ENCODE results near the gene ISG15. TPM values are rescaled to one million over a fixed set of nuclear protein-coding genes. Genes with fewer than 3 reads are reported as not detected.

The ISG15 gene
- total and polyA plus RNA-seq, 9 of the 15 experiments (the other 6 are each of a cell fraction or from before 2014, with no cell fraction given): 0.40 to 58.3 (median 12.2) TPM

DNA sequence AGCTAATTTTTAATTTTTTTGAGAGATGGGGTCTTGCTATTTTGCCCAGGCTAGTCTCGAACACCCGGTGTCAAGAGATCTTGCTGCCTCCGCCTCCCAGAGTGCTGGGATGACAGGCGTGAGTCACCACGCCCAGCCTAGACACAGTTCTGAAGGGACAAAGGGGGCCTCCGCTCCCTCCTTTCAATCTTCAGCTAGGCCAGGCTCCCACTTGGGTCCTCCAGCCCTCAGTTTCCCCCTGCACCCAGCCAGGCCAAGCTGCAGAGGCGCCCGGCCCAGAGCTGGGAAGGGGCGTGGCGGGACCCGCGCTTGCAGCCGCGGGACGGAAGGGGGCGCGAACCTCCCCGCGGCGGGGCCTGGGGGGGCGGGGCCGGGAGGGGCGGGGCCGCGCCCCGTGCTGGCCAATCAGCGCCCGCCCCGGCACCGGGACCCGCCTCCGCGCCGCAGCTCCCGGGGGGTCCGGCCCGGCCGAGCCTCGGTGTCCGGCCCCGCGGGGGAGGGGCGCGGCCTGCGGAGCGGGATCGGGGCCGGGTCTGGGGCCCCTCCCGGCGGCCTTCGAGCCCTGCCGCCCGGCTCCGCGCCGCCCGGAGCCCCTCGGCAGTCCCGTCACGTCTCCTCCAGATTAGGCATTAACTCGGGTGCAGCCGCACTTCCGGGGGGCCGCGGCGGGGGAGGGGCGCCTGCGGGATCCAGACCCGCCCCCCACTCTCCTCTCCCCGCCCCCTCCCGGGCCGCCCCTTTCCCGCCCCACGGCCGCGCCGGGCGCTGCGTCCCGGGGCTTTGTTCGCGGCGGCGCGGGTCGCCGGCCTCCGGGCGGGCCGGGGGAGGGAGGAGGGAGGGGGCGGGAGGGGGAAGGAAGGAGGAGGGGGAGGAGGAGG, 6.1 kb downstream of the ISG15 start (continued):
- TF ChIP-seq NFIX (CRISPR knock-in tag; IDR thresholded peaks at IDR 0.05; ENCODE audit: low read depth): no peak
- no peak for TF ChIP-seq SUPT5H (IDR thresholded peaks at IDR 0.05)
- no peak for TF ChIP-seq CREB3L1 (IDR thresholded peaks at IDR 0.05; ENCODE audit: borderline replicate concordance, low read depth)
- no peak for TF ChIP-seq FOXJ3 (CRISPR knock-in tag; IDR thresholded peaks at IDR 0.05)
- TF ChIP-seq ATF1 (CRISPR knock-in tag; IDR thresholded peaks at IDR 0.05): no peak
- peak; percentile 31; the same call in 1 of the 2 replicates for TF ChIP-seq ATF1 (tag; IDR thresholded peaks at IDR 0.05)
- peak; percentile 25; the same call in 1 of the 2 replicates for TF ChIP-seq PKNOX1 (IDR thresholded peaks at IDR 0.05)
- TF ChIP-seq, protein P1, sequence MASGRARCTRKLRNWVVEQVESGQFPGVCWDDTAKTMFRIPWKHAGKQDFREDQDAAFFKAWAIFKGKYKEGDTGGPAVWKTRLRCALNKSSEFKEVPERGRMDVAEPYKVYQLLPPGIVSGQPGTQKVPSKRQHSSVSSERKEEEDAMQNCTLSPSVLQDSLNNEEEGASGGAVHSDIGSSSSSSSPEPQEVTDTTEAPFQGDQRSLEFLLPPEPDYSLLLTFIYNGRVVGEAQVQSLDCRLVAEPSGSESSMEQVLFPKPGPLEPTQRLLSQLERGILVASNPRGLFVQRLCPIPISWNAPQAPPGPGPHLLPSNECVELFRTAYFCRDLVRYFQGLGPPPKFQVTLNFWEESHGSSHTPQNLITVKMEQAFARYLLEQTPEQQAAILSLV (tag; IDR thresholded peaks at IDR 0.05): no peak
- no peak for TF ChIP-seq PCBP1 (IDR thresholded peaks at IDR 0.05; ENCODE audit: low read depth, low read length, poor library complexity, severe bottlenecking)
- TF ChIP-seq EHMT2 (IDR thresholded peaks at IDR 0.05): no peak
- TF ChIP-seq, protein P2, sequence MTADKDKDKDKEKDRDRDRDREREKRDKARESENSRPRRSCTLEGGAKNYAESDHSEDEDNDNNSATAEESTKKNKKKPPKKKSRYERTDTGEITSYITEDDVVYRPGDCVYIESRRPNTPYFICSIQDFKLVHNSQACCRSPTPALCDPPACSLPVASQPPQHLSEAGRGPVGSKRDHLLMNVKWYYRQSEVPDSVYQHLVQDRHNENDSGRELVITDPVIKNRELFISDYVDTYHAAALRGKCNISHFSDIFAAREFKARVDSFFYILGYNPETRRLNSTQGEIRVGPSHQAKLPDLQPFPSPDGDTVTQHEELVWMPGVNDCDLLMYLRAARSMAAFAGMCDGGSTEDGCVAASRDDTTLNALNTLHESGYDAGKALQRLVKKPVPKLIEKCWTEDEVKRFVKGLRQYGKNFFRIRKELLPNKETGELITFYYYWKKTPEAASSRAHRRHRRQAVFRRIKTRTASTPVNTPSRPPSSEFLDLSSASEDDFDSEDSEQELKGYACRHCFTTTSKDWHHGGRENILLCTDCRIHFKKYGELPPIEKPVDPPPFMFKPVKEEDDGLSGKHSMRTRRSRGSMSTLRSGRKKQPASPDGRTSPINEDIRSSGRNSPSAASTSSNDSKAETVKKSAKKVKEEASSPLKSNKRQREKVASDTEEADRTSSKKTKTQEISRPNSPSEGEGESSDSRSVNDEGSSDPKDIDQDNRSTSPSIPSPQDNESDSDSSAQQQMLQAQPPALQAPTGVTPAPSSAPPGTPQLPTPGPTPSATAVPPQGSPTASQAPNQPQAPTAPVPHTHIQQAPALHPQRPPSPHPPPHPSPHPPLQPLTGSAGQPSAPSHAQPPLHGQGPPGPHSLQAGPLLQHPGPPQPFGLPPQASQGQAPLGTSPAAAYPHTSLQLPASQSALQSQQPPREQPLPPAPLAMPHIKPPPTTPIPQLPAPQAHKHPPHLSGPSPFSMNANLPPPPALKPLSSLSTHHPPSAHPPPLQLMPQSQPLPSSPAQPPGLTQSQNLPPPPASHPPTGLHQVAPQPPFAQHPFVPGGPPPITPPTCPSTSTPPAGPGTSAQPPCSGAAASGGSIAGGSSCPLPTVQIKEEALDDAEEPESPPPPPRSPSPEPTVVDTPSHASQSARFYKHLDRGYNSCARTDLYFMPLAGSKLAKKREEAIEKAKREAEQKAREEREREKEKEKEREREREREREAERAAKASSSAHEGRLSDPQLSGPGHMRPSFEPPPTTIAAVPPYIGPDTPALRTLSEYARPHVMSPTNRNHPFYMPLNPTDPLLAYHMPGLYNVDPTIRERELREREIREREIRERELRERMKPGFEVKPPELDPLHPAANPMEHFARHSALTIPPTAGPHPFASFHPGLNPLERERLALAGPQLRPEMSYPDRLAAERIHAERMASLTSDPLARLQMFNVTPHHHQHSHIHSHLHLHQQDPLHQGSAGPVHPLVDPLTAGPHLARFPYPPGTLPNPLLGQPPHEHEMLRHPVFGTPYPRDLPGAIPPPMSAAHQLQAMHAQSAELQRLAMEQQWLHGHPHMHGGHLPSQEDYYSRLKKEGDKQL (CRISPR knock-in tag; IDR thresholded peaks at IDR 0.05; ENCODE audit: borderline replicate concordance): no peak
- TF ChIP-seq YY1 (IDR thresholded peaks at IDR 0.05; ENCODE audit: borderline replicate concordance in 1 of 3, control insufficient read depth in 1 of 3, extremely low read depth in 1 of 3, insufficient read depth in 3 of 3, insufficient read length in 1 of 3, insufficient replicate concordance in 2 of 3, low read depth in 1 of 3, low read length in 2 of 3): peak in 1 of 3 experiments; percentile 3
- TF ChIP-seq ZNF3 (CRISPR knock-in tag; IDR thresholded peaks at IDR 0.05): no peak
- no peak for TF ChIP-seq HDGF (IDR thresholded peaks at IDR 0.05)
- no peak for TF ChIP-seq PPARD (CRISPR knock-in tag; IDR thresholded peaks at IDR 0.05)
- TF ChIP-seq KAT2B (IDR thresholded peaks at IDR 0.05; ENCODE audit: low read depth, low read length): no peak
- no peak for TF ChIP-seq ZNF444 (CRISPR knock-in tag; IDR thresholded peaks at IDR 0.05)
- no peak for TF ChIP-seq ZNF12 (CRISPR knock-in tag; IDR thresholded peaks at IDR 0.05)
- TF ChIP-seq SIN3B (IDR thresholded peaks at IDR 0.05; ENCODE audit: low read depth): no peak
